ENCODE results near the gene LBX1.
A peak's percentile ranks its signal among the peaks of the same experiment; 100 is the strongest.

The LBX1 gene

DNA sequence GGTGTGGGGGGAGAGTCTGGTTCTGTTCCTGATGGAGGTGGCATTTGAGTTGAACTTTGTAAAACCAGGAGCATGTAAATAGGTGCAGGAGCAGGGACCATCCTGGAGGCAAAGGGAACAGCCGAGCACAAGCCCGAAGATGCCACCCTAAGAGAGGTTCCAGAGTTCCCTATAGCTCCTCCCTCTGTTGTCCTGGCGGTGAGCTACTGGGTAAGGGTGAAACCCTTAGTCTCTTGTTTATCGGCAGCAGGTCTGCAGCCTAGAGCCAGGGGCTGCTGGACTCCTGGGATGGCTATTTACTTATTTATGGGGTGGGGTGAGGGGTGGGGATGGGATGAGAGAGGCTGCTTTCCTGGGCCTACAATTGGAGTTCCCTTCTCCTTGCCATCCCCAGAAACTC lies 6.5 kb upstream of the LBX1 start:
- Mint-ChIP-seq H3K9me3 (no peaks in the 10 kb centered on the region), H3K4me3 (peak overlapping the region in 1 of 3 experiments; percentile 62), H3K36me3 (ENCODE audit: low read depth) (no peaks in the 10 kb centered on the region), H3K27me3 (ENCODE audit: low read depth) (peaks cover 100% of the 10 kb centered on the region), H3K4me1 (peaks cover 13% of the 10 kb centered on the region), H3K27ac (no peak overlapping the region)
- TF ChIP-seq, protein P1, sequence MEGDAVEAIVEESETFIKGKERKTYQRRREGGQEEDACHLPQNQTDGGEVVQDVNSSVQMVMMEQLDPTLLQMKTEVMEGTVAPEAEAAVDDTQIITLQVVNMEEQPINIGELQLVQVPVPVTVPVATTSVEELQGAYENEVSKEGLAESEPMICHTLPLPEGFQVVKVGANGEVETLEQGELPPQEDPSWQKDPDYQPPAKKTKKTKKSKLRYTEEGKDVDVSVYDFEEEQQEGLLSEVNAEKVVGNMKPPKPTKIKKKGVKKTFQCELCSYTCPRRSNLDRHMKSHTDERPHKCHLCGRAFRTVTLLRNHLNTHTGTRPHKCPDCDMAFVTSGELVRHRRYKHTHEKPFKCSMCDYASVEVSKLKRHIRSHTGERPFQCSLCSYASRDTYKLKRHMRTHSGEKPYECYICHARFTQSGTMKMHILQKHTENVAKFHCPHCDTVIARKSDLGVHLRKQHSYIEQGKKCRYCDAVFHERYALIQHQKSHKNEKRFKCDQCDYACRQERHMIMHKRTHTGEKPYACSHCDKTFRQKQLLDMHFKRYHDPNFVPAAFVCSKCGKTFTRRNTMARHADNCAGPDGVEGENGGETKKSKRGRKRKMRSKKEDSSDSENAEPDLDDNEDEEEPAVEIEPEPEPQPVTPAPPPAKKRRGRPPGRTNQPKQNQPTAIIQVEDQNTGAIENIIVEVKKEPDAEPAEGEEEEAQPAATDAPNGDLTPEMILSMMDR (IDR thresholded peaks at IDR 0.05; ENCODE audit: unreplicated experiment in 3 of 3) = no peak

DNA sequence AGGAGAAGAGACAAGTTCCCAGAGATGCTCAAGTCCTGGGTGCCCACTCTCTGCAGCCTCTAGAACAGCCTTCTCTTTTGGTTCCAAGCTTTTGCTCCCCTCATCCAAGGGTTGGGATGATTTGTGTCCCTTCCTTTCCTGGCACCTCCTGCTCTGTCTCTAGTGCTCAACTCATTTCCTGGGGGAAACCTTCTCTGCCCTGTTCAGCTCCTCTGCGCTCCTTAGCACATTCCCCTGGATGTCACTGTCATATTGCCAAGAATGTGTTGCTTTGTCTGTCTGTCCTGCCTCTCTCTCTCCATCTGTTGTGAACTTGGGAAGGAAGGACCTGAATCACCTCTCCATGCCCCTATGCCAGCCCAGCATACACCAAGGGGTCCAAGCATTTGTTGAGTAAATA lies 5.1 kb upstream of the LBX1 start:
- TF ChIP-seq, protein P1 (IDR thresholded peaks at IDR 0.05; ENCODE audit: unreplicated experiment in 3 of 3) = no peak
- peaks cover 100% of the 10 kb centered on the region for H3K27me3 Mint-ChIP-seq (ENCODE audit: low read depth)
- no peak overlapping the region for H3K4me3 Mint-ChIP-seq
- H3K27ac Mint-ChIP-seq = no peak overlapping the region
- H3K4me1 Mint-ChIP-seq = peaks cover 19% of the 10 kb centered on the region
- H3K36me3 Mint-ChIP-seq (ENCODE audit: low read depth) = no peaks in the 10 kb centered on the region
- H3K9me3 Mint-ChIP-seq = no peaks in the 10 kb centered on the region

DNA sequence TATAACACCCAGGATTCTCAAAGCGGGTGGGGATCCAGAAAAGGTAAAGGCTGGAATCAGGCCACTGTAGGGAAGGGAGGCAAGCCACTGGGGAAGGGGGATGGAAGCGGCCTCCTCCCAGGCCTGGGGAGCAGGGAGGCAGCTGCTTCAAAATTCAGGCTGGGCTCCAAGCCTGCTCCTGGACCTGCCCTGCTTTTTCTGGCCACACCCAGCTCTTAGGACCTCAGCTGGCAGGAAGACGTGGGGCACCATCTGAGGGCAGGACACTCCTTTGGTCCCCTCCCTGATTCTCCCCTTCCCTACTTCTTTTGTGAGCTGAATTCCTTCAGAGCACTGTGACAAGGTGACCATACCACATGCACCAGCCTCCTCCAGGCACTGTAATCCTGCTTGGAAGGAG lies 4.6 kb upstream of the LBX1 start:
- no peak overlapping the region for H3K4me3 Mint-ChIP-seq
- TF ChIP-seq, protein P1 (IDR thresholded peaks at IDR 0.05; ENCODE audit: unreplicated experiment in 3 of 3) = no peak
- H3K36me3 Mint-ChIP-seq (ENCODE audit: low read depth) = no peaks in the 10 kb centered on the region
- peaks cover 23% of the 10 kb centered on the region for H3K4me1 Mint-ChIP-seq
- H3K27me3 Mint-ChIP-seq (ENCODE audit: low read depth) = peaks cover 100% of the 10 kb centered on the region
- H3K27ac Mint-ChIP-seq = no peak overlapping the region
- H3K9me3 Mint-ChIP-seq = no peaks in the 10 kb centered on the region

DNA sequence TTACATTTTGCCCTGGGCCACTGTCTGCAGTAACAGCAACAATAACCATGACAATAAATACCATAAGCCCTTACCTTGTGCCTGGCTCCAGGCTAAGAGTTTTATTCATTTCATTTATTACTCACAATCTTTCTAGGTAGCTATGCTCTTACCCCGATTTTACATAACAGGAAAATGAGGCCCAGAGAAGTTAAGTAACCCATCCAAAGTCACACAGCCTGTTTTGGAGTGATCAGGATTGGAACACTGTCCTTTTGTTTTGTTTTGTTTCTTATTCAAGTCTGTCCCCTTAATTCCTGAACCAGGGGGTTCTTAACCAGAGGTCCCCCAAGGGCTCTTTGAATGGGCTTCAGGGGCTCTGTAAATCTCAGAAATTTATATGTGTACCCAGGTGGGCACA lies 4.2 kb upstream of the LBX1 start:
- peaks cover 23% of the 10 kb centered on the region for H3K4me1 Mint-ChIP-seq
- H3K36me3 Mint-ChIP-seq (ENCODE audit: low read depth) = no peaks in the 10 kb centered on the region
- H3K4me3 Mint-ChIP-seq = no peak overlapping the region
- TF ChIP-seq, protein P1 (IDR thresholded peaks at IDR 0.05; ENCODE audit: unreplicated experiment in 3 of 3) = no peak
- no peak overlapping the region for H3K27ac Mint-ChIP-seq
- H3K27me3 Mint-ChIP-seq (ENCODE audit: low read depth) = peaks cover 97% of the 10 kb centered on the region
- no peaks in the 10 kb centered on the region for H3K9me3 Mint-ChIP-seq

DNA sequence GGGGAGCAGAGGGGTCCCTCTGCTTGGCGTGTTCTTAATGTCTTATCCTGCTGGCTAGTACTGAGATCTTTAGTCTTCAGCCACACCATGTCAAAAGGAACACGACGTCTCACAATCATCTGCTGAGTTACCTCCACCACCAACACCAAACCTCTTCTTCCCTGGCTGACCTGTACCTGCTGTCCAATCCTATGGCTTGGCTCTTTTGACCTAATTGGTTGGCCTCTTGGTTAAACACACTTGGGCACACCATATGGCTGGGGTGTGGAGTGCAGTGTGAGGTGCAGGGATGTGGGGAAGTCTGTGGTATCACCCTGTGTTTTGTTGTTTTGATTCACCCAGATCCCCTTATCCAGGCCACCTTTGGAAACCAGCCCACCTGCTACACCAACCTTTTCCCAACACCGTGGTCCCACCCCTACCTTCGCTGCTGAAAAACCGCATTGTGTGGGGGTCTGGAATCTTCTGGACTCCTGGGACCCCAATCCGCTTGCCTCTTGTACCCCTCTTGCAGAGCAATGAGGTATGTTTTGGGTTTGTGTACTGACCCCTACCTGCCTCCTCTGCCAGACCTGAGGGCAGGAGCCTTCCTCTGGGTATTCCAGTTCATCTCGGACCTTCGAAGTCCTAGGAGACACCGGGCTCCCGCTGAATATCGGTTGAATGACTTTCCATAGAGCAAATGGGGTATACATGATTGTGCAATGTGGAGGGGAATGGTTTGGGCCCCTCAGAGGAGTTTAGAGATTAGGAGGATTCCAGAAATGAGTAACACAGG lies 2.8 kb upstream of the LBX1 start:
- no peaks in the 10 kb centered on the region for H3K9me3 Mint-ChIP-seq
- no peak overlapping the region for H3K27ac Mint-ChIP-seq
- TF ChIP-seq, protein P1 (IDR thresholded peaks at IDR 0.05; ENCODE audit: unreplicated experiment in 3 of 3) = no peak
- peaks cover 27% of the 10 kb centered on the region for H3K4me1 Mint-ChIP-seq
- peaks cover 97% of the 10 kb centered on the region for H3K27me3 Mint-ChIP-seq (ENCODE audit: low read depth)
- peak overlapping the region in 2 of 3 experiments; percentile 0 to 3 for H3K4me3 Mint-ChIP-seq
- H3K36me3 Mint-ChIP-seq (ENCODE audit: low read depth) = no peaks in the 10 kb centered on the region

DNA sequence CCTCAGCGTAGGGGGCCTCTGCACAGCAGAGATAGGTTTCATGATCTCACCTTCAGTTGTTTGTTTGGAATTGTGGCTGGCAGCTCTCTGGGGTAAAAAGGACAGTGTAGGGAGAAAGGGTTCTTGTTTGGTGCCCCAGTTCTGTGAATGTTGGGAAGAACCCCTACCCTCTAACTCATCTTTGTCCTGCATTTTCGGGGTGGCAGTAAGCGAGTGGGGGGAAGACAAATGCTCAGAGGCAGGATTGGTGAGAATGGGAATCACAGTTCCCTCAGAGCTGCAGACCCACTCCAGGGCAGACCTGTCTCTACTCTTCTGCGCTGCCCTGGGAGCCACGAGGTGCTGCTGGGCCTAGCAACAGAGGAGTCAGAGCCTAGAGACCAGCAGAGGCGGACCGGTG lies 1.8 kb upstream of the LBX1 start:
- TF ChIP-seq, protein P1 (IDR thresholded peaks at IDR 0.05; ENCODE audit: unreplicated experiment in 3 of 3) = no peak
- peaks cover 31% of the 10 kb centered on the region for H3K4me1 Mint-ChIP-seq
- peaks cover 97% of the 10 kb centered on the region for H3K27me3 Mint-ChIP-seq (ENCODE audit: low read depth)
- peak overlapping the region; percentile 39 to 93 (median 67) for H3K4me3 Mint-ChIP-seq
- peak overlapping the region in 1 of 3 experiments; percentile 9 for H3K27ac Mint-ChIP-seq
- H3K9me3 Mint-ChIP-seq = no peaks in the 10 kb centered on the region
- H3K36me3 Mint-ChIP-seq (ENCODE audit: low read depth) = no peaks in the 10 kb centered on the region

Measured in nephron (organoid).